ENCODE data around the gene SLC49A4. TPM values are rescaled to one million over a fixed set of nuclear protein-coding genes. Genes with fewer than 3 reads are reported as not detected.

The SLC49A4 gene
- polyA plus RNA-seq, 3 donors = 12.9 to 19.0 (median 18.6) TPM

DNA sequence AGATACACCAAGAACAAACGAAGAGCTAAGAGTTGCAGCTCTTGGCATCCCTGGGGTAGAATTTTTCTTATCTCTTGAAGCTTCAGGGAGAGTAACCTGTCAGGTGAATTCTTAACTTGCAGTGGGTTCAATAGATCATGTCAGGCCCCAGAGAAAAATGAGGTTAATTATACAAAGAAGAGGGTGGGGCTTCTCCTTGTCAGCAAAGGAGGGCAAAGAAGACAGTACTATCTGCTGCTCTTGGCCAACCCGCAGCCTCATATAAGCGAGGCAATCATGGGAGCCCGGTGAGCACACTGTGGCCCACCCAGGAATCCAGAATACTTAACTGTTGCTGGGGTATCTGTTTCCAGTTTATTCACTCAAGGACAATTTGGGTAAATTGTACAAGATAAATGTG lies 122.5 kb downstream of the SLC49A4 start:
- Mint-ChIP-seq H3K4me1 (peaks cover 3% of the 10 kb centered on the region), H3K4me3 (no peak overlapping the region), H3K36me3 (no peaks in the 10 kb centered on the region), H3K9me3 (peaks cover 0 to 4% (median 0%) of the 10 kb centered on the region in 7 donors), H3K27ac (no peak overlapping the region), H3K27me3 (ENCODE audit: low read depth in 3 of 3) (peaks cover 27 to 46% (median 36%) of the 10 kb centered on the region in 3 donors)
- no peak overlapping the region for H3K4me2 ChIP-seq (replicated peaks; ENCODE audit: extremely low read depth, low read length, poor library complexity, severe bottlenecking)
- H3K36me3 ChIP-seq (replicated peaks in 1 of 2; ENCODE audit: control insufficient read depth in 1 of 2, insufficient read depth in 2 of 2, low read length in 2 of 2) = no peaks in the 10 kb centered on the region
- H3K4me3 ChIP-seq (replicated peaks in 1 of 3; ENCODE audit: low read depth in 2 of 3, low read length in 3 of 3) = no peak overlapping the region
- no peak overlapping the region for H3K27ac ChIP-seq (ENCODE audit: low read depth in 1 of 2, low read length in 2 of 2)
- H3K4me1 ChIP-seq (ENCODE audit: control insufficient read depth in 1 of 2, insufficient read depth in 2 of 2, low read length in 2 of 2) = peaks cover 6 to 10% of the 10 kb centered on the region in 2 donors
- no peak overlapping the region for H3K9ac ChIP-seq (ENCODE audit: insufficient read depth, low read length, poor library complexity, severe bottlenecking)
- TF ChIP-seq, protein P1, sequence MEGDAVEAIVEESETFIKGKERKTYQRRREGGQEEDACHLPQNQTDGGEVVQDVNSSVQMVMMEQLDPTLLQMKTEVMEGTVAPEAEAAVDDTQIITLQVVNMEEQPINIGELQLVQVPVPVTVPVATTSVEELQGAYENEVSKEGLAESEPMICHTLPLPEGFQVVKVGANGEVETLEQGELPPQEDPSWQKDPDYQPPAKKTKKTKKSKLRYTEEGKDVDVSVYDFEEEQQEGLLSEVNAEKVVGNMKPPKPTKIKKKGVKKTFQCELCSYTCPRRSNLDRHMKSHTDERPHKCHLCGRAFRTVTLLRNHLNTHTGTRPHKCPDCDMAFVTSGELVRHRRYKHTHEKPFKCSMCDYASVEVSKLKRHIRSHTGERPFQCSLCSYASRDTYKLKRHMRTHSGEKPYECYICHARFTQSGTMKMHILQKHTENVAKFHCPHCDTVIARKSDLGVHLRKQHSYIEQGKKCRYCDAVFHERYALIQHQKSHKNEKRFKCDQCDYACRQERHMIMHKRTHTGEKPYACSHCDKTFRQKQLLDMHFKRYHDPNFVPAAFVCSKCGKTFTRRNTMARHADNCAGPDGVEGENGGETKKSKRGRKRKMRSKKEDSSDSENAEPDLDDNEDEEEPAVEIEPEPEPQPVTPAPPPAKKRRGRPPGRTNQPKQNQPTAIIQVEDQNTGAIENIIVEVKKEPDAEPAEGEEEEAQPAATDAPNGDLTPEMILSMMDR (IDR thresholded peaks at IDR 0.05) = no peak
- H2AFZ ChIP-seq (ENCODE audit: insufficient read depth, low read depth, low read length, poor library complexity, severe bottlenecking) = no peak overlapping the region
- WGBS (ENCODE audit: insufficient coverage) = 90% methylated on average over 3 of the region's 4 CpGs
- no peaks in the 10 kb centered on the region for H3K9me3 ChIP-seq (replicated peaks in 1 of 2; ENCODE audit: control insufficient read depth in 1 of 2, insufficient read depth in 1 of 2, low read length in 2 of 2)
- peaks cover 10 to 55% of the 10 kb centered on the region in 2 donors for H3K27me3 ChIP-seq (ENCODE audit: control insufficient read depth in 2 of 2, insufficient read depth in 2 of 2, low read length in 2 of 2)
- intact Hi-C loops (cut with micrococcal nuclease) = no loop called here
- H3K79me2 ChIP-seq (ENCODE audit: insufficient read depth, low read length) = no peaks in the 10 kb centered on the region
- no peaks in the 10 kb centered on the region for H4K20me1 ChIP-seq (ENCODE audit: insufficient read depth, low read length)
- no peak for DNase-seq

DNA sequence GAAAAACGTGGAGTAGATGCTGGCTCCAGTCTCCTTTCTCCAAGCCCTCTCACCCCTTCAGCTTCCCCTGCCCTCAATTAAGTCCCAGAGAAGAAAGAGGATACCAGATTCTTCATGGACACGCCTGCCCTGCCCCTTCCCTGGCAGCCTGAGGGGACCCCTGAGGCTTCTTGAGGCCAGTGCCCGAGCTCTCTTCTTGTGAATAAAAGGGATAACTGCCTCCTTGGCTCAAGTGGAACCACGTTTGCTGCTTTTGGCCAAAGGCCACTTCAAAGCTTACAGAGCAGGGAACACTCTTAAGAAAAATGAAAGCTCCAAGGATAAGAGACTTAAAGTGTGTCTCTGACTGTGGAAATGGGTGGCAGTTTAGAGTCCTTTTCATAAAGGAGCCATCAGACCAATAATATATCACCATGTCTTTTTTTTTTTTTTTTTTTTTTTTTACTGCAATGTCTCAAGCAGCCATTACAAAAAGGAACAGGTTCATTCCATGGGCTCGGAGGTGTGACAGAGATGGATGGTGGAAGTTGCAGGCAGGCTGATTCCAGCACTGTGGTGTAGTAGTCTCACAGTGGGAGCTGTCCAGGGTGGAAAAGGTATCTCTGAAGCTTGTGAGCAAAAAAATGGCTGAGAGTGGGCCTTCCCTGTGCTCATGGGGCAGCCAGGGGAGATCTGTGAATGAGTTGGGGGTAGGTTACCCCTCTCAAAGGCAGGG lies 123.9 kb downstream of the SLC49A4 start:
- H3K27me3 ChIP-seq (ENCODE audit: control insufficient read depth in 2 of 2, insufficient read depth in 2 of 2, low read length in 2 of 2) = peaks cover 17 to 57% of the 10 kb centered on the region in 2 donors
- Mint-ChIP-seq H3K27me3 (ENCODE audit: low read depth in 3 of 3) (peaks cover 20 to 38% (median 34%) of the 10 kb centered on the region in 3 donors), H3K4me1 (peaks cover 4% of the 10 kb centered on the region), H3K27ac (peak overlapping the region in 1 of 7 donors; percentile 1), H3K36me3 (no peaks in the 10 kb centered on the region), H3K9me3 (peaks cover 0 to 4% (median 0%) of the 10 kb centered on the region in 7 donors), H3K4me3 (no peak overlapping the region)
- no peak overlapping the region for H3K4me3 ChIP-seq (replicated peaks in 1 of 3; ENCODE audit: low read depth in 2 of 3, low read length in 3 of 3)
- TF ChIP-seq, protein P1 (IDR thresholded peaks at IDR 0.05) = no peak
- no peak overlapping the region for H3K27ac ChIP-seq (ENCODE audit: low read depth in 1 of 2, low read length in 2 of 2)
- intact Hi-C loops (cut with micrococcal nuclease) = no loop called here
- peaks cover 6 to 11% of the 10 kb centered on the region in 2 donors for H3K4me1 ChIP-seq (ENCODE audit: control insufficient read depth in 1 of 2, insufficient read depth in 2 of 2, low read length in 2 of 2)
- H3K4me2 ChIP-seq (replicated peaks; ENCODE audit: extremely low read depth, low read length, poor library complexity, severe bottlenecking) = no peak overlapping the region
- no peaks in the 10 kb centered on the region for H3K9me3 ChIP-seq (replicated peaks in 1 of 2; ENCODE audit: control insufficient read depth in 1 of 2, insufficient read depth in 1 of 2, low read length in 2 of 2)
- 94% methylated on average over 2 of the region's 5 CpGs for WGBS (ENCODE audit: insufficient coverage)
- DNase-seq = no peak
- no peaks in the 10 kb centered on the region for H3K36me3 ChIP-seq (replicated peaks in 1 of 2; ENCODE audit: control insufficient read depth in 1 of 2, insufficient read depth in 2 of 2, low read length in 2 of 2)
- no peaks in the 10 kb centered on the region for H4K20me1 ChIP-seq (ENCODE audit: insufficient read depth, low read length)
- H2AFZ ChIP-seq (ENCODE audit: insufficient read depth, low read depth, low read length, poor library complexity, severe bottlenecking) = no peak overlapping the region
- no peak overlapping the region for H3K9ac ChIP-seq (ENCODE audit: insufficient read depth, low read length, poor library complexity, severe bottlenecking)
- H3K79me2 ChIP-seq (ENCODE audit: insufficient read depth, low read length) = no peaks in the 10 kb centered on the region
